NCI-H2196 (cell line): ENCODE data around the gene ZNF669.

Experiments
- DNase-seq: peaks from one replicate; lab custom pipeline; 2025; ENCODE audit not compliant: unreplicated experiment; lab: John Stamatoyannopoulos, UW

The ZNF669 gene

DNA sequence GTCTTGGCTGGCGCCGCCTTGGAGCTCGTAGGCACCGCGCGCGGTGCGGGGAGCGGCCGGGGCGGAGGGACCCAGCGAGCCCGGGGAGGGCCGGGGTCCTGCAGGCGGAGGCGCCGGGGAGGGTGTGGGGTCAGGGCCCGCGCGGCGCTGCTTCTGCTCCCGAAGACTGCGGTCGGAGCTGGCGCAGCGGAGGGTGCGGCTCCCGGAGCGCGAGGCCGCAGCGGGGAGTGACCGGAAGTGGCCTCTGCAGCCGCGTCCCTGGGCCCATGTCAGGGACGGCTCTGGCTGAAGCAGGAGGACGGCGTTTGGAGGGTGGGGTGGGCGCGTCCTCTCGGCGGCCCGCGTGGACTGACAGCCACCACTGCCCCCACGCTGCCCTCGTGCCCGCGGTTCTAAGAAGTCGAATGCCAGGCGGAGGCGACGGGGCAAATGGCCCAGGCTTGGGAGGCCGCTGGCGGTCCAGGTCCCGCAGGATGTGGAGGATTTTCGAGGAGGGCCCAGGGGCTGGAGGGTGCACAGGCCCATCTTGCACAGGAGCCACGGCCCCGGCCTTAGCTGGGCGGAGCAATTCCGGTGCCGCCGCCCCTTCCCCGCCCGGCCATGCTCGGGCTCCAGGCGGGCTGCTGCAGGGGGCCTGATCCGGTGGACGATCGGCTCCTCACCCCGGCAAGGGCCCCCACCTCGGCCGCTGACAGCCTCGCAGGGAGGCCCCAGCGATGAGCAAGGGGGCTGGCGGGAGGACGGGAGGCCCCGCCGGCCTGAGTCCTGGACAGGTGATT, 7.7 kb upstream of the ZNF669 start:
- peak; percentile 22 for DNase-seq

DNA sequence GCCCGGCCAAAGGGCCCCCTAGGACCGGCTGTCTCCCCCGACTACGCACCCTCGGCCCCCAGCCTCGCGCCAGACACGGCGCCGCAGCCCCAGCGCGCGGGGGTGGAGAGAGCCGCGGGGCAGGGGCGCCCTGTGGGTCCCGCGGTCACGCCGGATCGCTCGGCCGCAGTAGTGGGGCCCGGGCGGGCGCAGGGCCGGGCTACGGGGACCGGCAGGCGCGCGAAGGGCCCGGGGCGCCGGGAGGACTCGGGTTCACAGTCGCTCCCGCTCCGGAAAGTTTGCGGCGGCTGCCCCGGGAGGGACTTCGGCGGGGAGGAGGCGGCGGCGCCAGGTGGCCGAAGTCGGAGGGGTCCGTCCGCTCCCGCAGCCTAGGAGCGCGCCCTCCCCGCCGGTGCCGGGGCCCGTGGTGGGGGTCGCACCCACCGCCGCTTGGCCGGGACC, 7.1 kb upstream of the ZNF669 start:
- no peak for DNase-seq

DNA sequence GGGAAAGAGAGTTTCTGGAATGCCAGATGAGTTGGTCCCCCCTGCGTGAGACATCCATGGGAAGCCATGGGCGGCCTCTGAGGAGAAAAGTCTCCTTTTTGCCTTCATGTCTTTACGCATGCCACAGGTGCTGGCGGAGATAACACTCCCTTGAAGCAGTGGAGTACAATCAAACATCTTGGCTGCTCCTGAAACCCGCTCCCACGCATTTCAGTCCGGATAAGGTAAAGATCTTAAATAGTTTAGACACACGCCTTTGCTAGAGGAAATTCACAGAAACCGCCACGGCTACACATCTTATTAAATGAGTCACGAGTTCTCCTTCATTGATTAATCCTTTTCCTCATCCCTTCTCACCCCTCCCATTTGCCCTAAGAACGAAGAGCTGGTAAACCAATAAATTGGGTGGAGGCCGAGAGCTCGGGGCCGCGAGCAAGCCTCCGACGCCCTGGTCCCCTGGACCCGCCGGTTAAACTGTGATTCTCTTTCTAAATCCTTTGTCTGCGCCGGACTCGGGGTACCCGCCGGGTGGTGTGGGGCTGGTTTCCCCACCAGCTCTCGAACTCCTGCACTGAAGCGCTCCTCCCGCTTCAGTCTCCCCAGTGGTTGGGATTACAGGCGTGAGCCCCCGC, 6.6 kb upstream of the ZNF669 start:
- DNase-seq = no peak

DNA sequence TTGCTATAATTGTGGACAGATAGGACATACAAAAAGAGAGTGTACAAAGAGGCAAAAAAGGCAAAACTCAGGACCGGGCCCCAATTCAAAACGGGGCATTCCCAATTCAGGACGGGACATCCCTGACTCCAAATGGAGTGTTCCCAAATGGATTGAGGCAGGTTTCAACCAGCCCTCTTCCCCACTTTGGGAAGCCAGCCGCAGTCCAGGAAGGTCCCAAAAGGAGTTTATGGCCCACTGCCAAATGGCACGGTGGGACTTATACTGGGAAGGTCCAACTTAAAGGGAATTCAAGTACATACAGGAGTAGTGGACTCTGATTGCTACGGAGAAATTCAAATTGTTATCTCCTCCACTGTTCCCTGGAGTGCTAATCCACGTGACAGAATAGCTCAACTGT, 3.5 kb upstream of the ZNF669 start:
- no peak for DNase-seq

DNA sequence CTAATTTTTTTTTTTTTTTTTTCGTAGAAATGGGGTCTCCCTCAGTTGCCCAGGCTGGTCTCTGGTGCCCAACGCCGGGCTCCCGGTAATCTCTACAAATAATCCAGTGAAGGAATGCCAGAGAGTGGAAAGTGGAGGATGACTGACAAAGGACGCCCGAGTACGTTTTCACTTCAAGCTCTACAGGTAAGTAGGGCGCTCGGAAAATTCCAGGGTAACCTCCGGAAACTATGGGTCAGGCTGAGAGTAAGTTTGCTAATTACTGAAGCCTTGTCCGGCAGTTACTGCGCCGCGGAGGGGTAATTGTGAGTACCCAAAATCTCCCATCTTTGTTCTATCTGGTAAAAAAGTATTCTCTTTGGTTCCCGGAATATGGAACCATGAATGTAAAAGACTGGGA, 1.8 kb upstream of the ZNF669 start:
- no peak for DNase-seq

DNA sequence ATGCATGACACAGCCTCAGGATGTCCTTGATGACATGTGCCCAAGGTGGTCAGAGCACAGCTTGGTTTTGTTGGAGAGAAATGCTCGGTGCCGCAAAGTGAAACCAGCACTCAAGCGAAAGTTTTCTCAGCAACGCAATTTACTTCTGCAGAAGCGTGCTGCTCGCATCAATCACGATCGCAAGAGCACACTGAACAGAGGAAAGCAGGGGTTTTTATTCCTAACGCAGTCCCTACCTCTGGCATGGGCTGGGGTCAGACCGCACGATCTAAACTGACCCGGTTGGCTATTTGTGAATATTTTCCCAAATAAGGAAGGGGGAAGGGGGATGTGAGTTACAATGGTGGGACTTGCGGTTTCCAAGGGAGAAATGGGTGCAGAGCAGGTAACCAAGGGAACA, 809 bp upstream of the ZNF669 start:
- DNase-seq = no peak

DNA sequence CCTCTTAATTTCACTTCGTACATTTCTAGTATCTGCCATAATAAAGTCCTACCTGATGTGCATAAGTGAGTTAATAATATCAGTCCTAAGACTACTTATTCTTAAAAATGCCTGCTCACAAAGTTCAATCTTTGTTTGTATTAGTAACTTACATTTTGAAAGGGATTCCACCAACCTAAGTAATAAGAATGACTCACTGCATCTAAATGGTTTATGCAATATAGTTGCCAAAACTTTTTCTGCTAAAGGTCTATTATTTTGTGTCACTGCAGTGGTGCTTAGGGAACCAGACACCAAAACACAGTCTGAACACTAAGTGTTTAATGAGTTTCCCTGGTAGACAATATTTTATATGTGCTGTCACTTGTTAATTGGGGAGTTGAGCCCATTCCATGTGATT, 1.8 kb downstream of the ZNF669 start:
- no peak for DNase-seq

DNA sequence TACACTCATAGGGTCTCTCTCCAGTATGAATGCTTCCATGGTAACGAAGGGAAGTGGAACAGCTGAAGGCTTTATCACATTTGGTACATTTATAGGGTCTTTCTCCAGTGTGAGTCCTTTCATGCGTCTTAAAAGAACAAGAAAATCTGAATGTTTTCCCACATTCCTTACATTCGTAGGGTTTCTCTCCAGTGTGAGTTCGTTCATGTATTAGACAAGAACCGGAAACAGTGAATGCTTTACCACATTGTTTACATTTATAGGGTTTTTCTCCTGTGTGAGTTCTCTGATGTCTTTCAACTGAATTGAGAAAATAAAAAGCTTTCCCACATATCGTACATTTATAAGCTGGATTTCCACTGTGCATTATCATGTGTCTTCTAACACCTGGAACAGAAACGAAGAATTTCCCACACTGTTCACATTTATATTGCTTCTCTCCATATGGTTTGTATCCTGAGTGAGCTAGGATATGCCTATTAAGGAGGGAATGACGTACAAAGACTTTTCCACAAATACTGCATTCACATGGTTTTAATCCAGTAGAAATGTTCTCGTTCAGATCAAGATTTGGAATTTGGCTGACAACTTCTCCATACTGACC, 3.4 kb downstream of the ZNF669 start:
- no peak for DNase-seq

DNA sequence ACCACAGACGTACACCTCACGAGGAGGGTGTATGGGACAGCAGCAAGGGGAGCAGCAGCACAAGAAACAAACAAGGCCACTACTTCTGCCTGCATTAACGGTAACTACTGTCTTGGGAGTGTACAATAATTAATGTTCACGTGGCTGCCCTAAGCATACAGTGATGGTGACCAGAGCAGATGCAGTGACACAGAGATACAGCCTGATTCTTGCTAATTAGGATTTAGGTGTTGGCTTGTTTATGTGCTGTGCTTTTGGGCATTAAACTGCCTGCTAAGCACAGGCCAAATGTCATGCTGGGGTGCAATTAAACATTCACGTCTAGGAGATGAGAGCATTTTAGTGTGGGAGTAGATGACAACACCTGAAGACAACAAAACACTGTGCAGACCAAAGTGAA, 7.2 kb downstream of the ZNF669 start:
- DNase-seq = no peak

DNA sequence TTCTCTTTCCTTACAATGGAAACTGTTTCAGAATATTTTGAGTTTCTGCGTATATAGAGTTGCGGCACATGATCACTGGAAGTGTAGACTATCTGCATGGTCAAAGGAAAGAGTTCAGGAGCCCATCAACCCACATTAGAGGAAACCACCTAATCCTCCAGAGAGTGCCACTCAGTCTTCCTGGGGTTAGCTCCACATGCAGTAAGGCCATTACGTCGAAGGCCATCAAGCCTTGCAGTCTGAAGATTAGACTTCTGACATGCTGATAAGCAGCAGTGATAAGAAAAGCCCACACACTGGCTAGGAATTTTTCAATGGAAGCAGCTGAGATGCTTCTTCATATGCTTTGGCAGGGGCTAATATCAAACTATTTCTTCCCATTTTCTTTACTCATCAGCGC, 7.6 kb downstream of the ZNF669 start:
- no peak for DNase-seq

DNA sequence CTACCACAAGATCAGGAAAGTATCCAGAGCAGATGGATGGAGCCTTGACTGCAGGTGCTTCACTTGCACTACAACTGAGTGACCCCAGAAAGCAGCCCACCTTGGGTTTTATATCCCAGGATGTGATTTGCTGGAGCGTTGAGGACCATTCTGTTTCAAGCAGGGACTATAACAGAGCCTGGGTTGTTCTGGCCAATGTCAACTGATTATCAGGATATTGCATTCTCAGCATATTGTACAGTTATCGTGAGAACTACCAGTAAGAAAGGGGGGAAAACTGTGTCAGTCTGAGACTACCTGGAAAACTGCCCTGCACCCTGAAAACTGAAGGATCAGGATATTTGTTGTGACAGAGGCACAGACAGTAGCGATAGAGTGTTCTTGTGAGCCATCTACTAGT, 8.0 kb downstream of the ZNF669 start:
- DNase-seq = no peak

DNA sequence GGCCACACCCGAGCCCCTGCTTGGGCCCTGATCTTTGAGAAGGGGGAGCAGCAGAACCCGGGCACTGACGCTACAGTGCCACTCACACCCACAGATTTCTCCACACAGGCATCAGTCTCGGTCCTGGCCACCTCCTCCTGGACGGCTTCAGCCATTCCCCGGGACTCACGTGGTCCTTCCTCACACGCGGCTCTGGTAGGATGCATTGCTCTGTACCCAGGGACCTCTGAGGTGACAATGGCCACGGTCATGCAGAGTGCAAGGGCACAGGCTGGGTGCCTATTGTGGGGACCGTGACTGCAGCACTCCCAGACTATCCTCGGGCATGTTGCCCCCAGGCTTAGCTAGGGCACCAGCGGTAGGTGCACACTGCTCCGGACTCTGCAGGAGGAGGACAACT, 13.7 kb downstream of the ZNF669 start:
- DNase-seq = no peak

DNA sequence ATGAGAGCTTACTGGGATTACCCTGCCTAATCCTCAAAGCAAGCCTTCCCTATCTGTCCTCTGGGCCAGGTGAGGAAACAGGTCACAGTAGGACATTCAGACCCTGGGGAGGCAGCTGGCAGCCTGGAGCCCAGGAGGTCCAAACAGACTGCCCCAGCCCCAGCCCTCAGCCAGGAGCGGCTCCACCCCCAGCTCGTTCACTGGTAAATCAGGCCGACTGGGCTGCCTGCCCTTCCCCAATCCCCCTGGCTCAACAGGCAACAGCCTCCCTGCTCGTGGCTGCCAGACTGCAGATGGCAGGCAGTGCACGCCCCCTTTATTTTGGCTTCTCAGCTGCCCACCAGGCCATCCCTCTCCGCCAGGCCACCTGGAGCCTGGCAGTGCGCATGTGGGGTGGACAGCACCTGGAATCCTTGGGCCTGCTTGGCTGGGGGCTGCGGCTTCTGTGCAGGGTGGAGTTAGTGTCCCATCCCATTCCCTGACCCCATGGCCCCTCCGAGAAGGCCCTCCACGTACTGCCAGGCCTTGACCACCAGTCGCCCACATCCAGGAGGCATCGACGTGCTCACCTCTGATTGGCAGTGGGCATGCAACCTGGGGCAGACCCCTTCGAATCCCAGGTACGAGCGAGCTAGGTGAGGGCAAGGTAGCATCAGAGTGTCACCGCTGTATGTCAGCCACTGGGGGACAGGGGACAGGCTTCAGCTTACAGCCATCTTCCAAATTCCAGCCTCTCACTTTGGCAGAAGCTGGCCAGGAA, 14.4 kb downstream of the ZNF669 start:
- DNase-seq = no peak

DNA sequence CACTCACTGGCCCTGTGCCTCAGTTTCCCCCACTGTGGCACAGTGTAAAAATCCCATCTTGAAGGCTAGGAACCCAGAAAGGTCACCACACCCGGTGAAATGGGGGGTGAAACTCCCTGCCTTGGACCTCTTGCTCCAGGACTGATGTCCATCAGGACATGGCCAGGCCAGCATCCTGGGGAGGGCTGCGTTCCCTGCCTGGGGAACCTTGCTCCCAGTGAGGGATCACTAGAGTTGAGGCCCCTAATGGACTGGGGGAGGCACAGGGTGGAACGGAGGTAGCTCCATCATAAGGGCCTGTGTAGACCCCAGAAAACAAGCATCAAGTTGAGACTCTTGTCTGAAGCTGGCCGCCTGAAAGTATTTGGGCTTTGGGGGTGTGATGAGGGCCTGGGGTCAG, 15.2 kb downstream of the ZNF669 start:
- no peak for DNase-seq

DNA sequence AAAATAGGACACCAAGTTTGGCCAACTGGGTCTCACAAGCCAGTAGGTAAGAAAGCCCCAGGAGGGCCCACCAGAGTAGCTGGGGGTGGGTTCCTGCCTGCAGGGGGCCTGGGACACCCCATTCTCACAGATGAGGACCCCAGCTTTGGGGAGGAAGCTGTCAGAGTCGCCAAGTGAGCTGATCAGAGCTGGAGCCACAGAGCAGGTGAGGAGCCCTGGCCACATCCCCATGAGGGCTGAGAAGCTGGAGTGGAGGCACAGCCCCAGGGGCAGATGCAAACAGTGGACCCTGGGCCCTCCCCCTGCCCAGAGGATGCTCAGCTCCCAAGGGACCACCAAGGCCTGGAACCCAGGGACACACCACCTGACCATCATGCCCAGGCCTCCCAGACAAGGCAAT, 16.9 kb downstream of the ZNF669 start:
- no peak for DNase-seq

DNA sequence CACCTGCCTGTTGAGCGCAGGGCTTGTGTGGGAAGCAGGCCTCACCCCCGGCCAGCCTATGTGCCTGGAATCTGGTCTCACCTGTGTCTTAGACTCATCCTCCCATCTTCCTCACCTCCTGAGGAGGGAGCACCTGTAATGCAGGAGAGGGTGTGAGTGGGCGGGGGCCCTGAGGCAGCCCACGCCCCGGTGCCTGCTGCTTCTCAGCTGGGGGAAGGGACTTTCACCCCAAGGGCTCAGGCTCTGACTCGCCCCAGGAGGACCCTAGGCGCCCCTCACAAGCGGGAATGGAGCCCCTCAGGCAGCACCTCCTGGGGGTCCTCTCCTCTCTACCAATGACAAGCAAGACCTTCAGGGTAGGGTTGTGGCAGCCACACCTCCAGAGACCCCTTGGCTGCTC, 18.8 kb downstream of the ZNF669 start:
- DNase-seq = no peak

DNA sequence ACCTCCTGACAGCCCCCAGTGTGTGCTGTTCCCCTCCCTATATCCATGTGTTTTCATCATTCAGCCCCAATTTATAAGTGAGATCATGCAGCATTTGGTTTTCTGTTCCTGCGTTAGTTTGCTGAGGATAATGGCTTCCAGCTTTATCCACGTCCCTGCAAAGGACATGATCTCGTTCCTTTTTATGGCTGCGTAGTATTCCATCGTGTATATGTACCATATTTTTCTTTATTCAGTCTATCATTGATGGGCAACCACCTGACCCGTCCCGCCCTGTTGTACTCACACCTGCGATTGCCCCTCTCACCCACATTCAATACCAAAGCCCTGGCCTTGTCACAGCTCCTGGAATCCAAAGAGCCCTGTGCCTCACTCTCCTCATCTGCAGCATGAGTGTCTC, 19.4 kb downstream of the ZNF669 start:
- DNase-seq = no peak

DNA sequence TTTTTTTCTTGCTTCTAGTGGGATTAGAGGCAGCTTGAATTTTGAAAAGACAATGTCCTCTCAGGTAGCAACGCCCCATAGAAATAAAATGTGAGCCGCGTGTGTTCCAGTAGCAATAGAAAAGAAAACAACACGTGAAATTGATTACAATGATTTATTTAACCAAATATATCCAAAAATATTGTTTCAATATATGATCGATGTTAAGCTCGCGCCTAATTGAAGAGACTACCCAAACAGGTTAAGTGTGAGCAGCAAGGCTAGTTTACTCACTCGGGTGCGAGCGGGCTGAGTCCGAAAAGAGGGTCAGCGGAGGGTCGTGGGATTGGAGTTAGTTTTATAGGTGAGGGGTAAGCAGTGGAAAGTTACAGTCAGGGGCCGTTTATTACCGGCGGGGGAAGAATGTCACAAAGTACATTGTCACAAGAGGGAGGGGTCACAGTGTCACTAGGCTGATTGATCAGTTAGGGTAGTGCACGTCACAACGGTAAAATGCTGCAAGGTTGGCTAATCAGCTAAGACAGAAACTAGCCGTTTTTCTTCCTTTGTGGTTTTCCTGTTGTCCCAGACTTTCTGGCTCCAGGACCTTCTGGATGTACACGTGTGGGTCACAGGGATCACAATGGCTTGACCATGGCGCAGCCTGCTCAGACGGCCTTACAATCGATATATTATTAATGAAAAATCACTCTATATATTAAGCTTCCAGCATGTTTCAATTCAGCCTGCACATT, 24.8 kb downstream of the ZNF669 start:
- DNase-seq = no peak

DNA sequence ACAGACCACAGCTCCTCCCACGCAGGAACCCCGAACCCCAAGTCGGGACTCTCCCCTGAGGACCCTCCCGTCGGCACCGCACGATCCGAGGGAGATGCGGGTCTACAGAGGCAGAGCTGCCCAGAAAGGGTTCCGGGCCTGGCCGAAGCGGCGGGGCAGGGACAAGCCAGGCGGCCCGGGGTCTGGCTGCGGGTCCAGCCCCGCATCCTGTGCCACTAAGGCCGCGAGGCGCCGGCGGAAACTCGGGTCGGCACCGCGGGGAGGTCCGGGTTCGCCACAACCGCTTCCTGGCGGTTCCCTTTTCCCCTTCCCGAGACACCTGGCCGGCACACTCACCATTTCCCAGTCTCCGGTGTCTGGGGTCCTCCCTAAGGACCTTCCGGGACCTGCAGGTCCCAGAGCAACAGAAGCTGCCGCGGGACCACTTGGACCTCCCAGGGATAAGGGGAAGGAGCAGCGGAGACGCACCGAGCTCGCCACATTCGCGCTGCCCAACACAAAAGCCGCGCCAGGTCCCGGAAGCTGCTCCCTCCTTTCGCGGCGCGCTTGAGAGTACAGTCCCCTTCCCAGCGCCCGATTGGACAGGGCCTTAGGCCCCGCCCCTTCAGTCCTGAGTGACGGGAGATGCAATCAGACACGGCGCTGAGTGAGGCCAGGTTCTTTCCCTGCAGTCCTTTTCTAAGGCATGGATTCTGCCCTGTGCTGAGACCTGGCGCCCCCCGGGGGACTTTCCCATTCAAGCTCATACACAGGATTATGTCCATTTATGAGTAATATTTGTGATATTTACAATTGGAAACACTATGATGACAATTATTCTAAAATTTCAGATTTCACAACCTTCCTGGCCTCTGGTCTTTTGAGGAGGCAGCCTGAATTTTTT, 25.7 kb downstream of the ZNF669 start, which contains the start of gene ZNF670:
ZNF670 (minus strand) TSS at position 554 of the 883 bp plus-strand sequence; CDS start at position 339, 215 bp downstream.
- peak; percentile 82 for DNase-seq

DNA sequence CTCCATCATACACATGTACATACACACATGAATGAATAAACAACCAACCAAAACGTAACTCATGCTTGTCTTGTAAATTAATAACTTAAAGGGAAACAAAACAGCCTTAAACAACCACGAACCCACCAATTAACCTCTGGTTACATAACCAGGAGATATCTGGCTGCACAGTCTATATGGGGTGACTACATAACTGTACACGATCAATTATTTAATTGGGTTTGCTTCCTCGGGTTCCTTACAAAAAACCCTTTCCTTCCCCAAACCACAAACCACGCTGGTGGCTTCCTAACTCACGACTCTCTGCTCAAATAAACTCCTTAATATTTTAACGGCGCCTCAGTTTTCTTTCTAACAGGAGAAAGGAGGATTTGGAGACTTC, 26.3 kb downstream of the ZNF669 start:
- DNase-seq = no peak
